K562 (cell line): ENCODE measurements around the gene ARHGAP32. TPM values are rescaled to one million over a fixed set of nuclear protein-coding genes. Genes with fewer than 3 reads are reported as not detected.

ENCODE experiments used
- ATAC-seq: fragments of 200-7000 bp; cut with Tn5 transposase; 3 replicates; pipeline ENCODE4 v1.9.1; 2020; ENCODE audit warnings: moderate library complexity
- BruUV-seq: library from RNA; stranded (reverse); fragments of 400-500 nt; replicated peaks from 2 replicates; lab custom pipeline; 2021; lab: Mats Ljungman, UMichigan
- CTCF ChIA-PET: fragments of 300-600 bp; formaldehyde crosslinking; extraction: SDS; loops from one replicate; lab custom pipeline; 2021; ENCODE audit warnings: low intra/inter-chr PET ratio; lab: Yijun Ruan, JAX
- POLR2A ChIA-PET: fragments of 300-600, 350-650 bp; sonication (Branson Sonifier 250); formaldehyde crosslinking; extraction: SDS; loops from one replicate; lab custom pipeline; 2021; ENCODE audit warnings: antibody characterized with exemption, inconsistent platforms; lab: Yijun Ruan, JAX
- DNase-seq, 4 experiments: peaks; one replicate each; pipeline versions ENCODE4 v3.0.0 to v3.0.0-alpha.2; 2011 to 2018; ENCODE audit warnings: low spot score in 3 of 4, mixed read lengths in 3 of 4; ENCODE audit errors: extremely low read depth in 1 of 4
- FAIRE-seq: peaks from 2 replicates; lab custom pipeline; 2011; peaks lifted over from hg19 to GRCh38; lab: Jason Lieb, UNC
- H2AFZ ChIP-seq: 2 replicates; pipeline ENCODE4 v1.6.0; 2011; ENCODE audit warnings: low read depth, low read length, control low read depth, inconsistent platforms
- H3K27ac ChIP-seq: fragments of 200-600 bp; 3 replicates; pipeline ENCODE4 v1.8.0; 2011; ENCODE audit warnings: low read depth, mild to moderate bottlenecking, control low read depth, inconsistent platforms, low read length, moderate library complexity, mixed read lengths; ENCODE audit errors: extremely low read depth
- H3K27me3 ChIP-seq, 2 experiments: fragments of 300-600 bp in 1 of 2; 2 replicates in 1 of 2; 3 replicates in 1 of 2; pipeline versions ENCODE4 v1.6.0 to v1.8.0; 2011; ENCODE audit warnings: inconsistent platforms in 2 of 2, low read length in 2 of 2, mild to moderate bottlenecking in 1 of 2, mixed read lengths in 1 of 2, moderate library complexity in 1 of 2; ENCODE audit not compliant: control insufficient read depth in 2 of 2, insufficient read depth in 2 of 2
- H3K36me3 ChIP-seq: fragments of 300-600 bp; 3 replicates; pipeline ENCODE4 v1.8.0; 2011; ENCODE audit warnings: mild to moderate bottlenecking, low read length, inconsistent platforms; ENCODE audit not compliant: control insufficient read depth, insufficient read depth
- H3K4me1 ChIP-seq, 2 experiments: fragments of 200-600 bp in 1 of 2; replicated peaks in 1 of 2; 2 replicates in 1 of 2; 3 replicates in 1 of 2; pipeline versions ENCODE4 v1.5.1 to v1.8.0; 2011; ENCODE audit warnings: inconsistent platforms in 2 of 2, low read length in 2 of 2, mild to moderate bottlenecking in 1 of 2, mixed read lengths in 1 of 2, moderate library complexity in 1 of 2; ENCODE audit not compliant: control insufficient read depth in 2 of 2, insufficient read depth in 2 of 2
- H3K4me2 ChIP-seq: 2 replicates; pipeline ENCODE4 v1.6.1; 2011; ENCODE audit warnings: low read length, control low read depth, inconsistent platforms, mixed read lengths; ENCODE audit not compliant: insufficient read depth
- H3K4me3 ChIP-seq: fragments of 200-600 bp; sonication (generic), shearing (Covaris generic); 2 replicates; pipeline ENCODE4 v1.5.1; 2016; ENCODE audit warnings: control low read depth, inconsistent platforms
- H3K79me2 ChIP-seq: fragments of 200-600 bp; 3 replicates; pipeline ENCODE4 v1.8.0; 2011; ENCODE audit warnings: low read length, inconsistent platforms; ENCODE audit not compliant: control insufficient read depth, insufficient read depth
- H3K9ac ChIP-seq, 2 experiments: 2 replicates each; pipeline versions ENCODE4 v1.6.0 to v1.6.1; 2011; ENCODE audit warnings: low read depth in 2 of 2, low read length in 2 of 2, control low read depth in 1 of 2, inconsistent platforms in 1 of 2, mild to moderate bottlenecking in 1 of 2, mixed read lengths in 1 of 2; ENCODE audit not compliant: insufficient read depth in 1 of 2
- H3K9me1 ChIP-seq: one replicate; pipeline ENCODE4 v1.6.0; 2011; ENCODE audit warnings: inconsistent platforms, mild to moderate bottlenecking, low read length, moderate library complexity; ENCODE audit not compliant: control insufficient read depth, insufficient read depth
- H3K9me3 ChIP-seq: replicated peaks from 2 replicates; pipeline ENCODE4 v1.5.1; 2011; ENCODE audit warnings: low read depth, low read length, inconsistent platforms; ENCODE audit not compliant: control insufficient read depth, insufficient read depth
- H4K20me1 ChIP-seq: replicated peaks from 2 replicates; pipeline ENCODE4 v1.6.1; 2011; ENCODE audit warnings: low read length, inconsistent platforms, mixed read lengths; ENCODE audit not compliant: control insufficient read depth, insufficient read depth
- FOXK1 ChIP-seq: sonication (generic); formaldehyde crosslinking; IDR thresholded peaks from 2 replicates; pipeline ENCODE4 v1.8.0; 2022; ENCODE audit warnings: missing genetic modification reagents, mild to moderate bottlenecking, borderline replicate concordance
- HDAC3 ChIP-seq: fragments of 450-650 bp; IDR thresholded peaks from 2 replicates; pipeline ENCODE4 v1.6.1; 2018; ENCODE audit warnings: borderline replicate concordance, mild to moderate bottlenecking, moderate library complexity; ENCODE audit not compliant: partially characterized antibody
- HMGN3 ChIP-seq: IDR thresholded peaks from 2 replicates; pipeline ENCODE4 v1.6.1; 2011; ENCODE audit warnings: borderline replicate concordance, low read depth, mild to moderate bottlenecking, mixed read lengths, low read length; ENCODE audit not compliant: insufficient read length; ENCODE audit errors: extremely low read depth
- JUND ChIP-seq, 2 experiments: IDR thresholded peaks; 2 replicates in 1 of 2; 3 replicates in 1 of 2; pipeline ENCODE4 v1.6.1; 2011; ENCODE audit warnings: borderline replicate concordance in 2 of 2, low read depth in 2 of 2, low read length in 2 of 2, improper control_type of control experiment in 1 of 2, missing biosample characterization in 1 of 2, missing genetic modification characterization in 1 of 2, missing genetic modification reagents in 1 of 2
- LCOR ChIP-seq: sonication (generic); formaldehyde crosslinking; IDR thresholded peaks from 2 replicates; pipeline ENCODE4 v1.8.0; 2022; ENCODE audit warnings: mild to moderate bottlenecking, missing genetic modification reagents
- PHTF2 ChIP-seq: fragments of 250-450 bp; sonication (Bioruptor Pico); IDR thresholded peaks from 2 replicates; pipeline ENCODE4 v1.5.0; 2021; ENCODE audit warnings: mild to moderate bottlenecking
- TEAD4 ChIP-seq, 2 experiments: sonication (generic) in 1 of 2; formaldehyde crosslinking in 1 of 2; IDR thresholded peaks; 2 replicates each; pipeline versions ENCODE4 v1.6.1 to v1.8.0; 2012 to 2022; ENCODE audit warnings: borderline replicate concordance in 1 of 2, inconsistent platforms in 1 of 2, low read length in 1 of 2, mild to moderate bottlenecking in 1 of 2, missing genetic modification reagents in 1 of 2
- WGBS: fragments of 100-300 bp; shearing (Covaris generic); methylation state at CpG from one replicate; pipeline ENCODE4 v1.1.6; 2016; ENCODE audit warnings: low coverage, mixed read lengths; ENCODE audit not compliant: insufficient coverage; ENCODE audit errors: missing lambda C conversion rate; 5-methylcytosine and 5-hydroxymethylcytosine counted together
- in situ Hi-C: fragments of 300-500 bp; cut with MboI; formaldehyde crosslinking; loops from 4 replicates; pipeline ENCODE4 v1.15.0; 2018; ENCODE audit warnings: inconsistent platforms, mixed read lengths
- intact Hi-C: fragments of 100-400 bp; cut with micrococcal nuclease; formaldehyde crosslinking; loops from 2 replicates; pipeline ENCODE4 v1.14.2; 2022
- polyA plus RNA-seq, 8 experiments: library from polyadenylated mRNA; depleted of rRNA in 4 of 8; stranded (reverse) in 5 of 8; unstranded in 3 of 8; fragments of >200 nt; fragmentation: Nextera tagmentation in 2 of 8; fragmentation: Illumina TruSeq in 1 of 8; extraction: Ambion mirVana in 2 of 8; extraction: Trizol in 1 of 8; gene quantifications; 2 replicates each; pipeline versions ENCODE4 v1.2.1 to v1.2.3, GENCODE V29; 2011 to 2014; ENCODE audit warnings: inconsistent platforms in 1 of 8, missing spikeins in 1 of 8
- total RNA-seq, 7 experiments: library from RNA; depleted of rRNA in 6 of 7; stranded (reverse); fragments of >200 nt in 6 of 7; fragmentation: Illumina TruSeq in 2 of 7; extraction: Trizol in 2 of 7; gene quantifications; 2 replicates each; pipeline versions ENCODE4 v1.2.1 to v1.2.3, GENCODE V29; 2011 to 2021; ENCODE audit warnings: low replicate concordance in 1 of 7
- TF ChIP-seq, protein P1 (sequence below): sonication (generic); formaldehyde crosslinking; IDR thresholded peaks from 2 replicates; pipeline ENCODE4 v1.8.1; 2023; ENCODE audit warnings: missing genetic modification reagents, mild to moderate bottlenecking, borderline replicate concordance
- TF ChIP-seq, protein P2 (sequence below): fragments of 250-450 bp; sonication (Bioruptor Pico); IDR thresholded peaks from 2 replicates; pipeline ENCODE4 v1.8.0; 2022; ENCODE audit warnings: inconsistent platforms
- TF ChIP-seq, protein P3 (sequence below): sonication (generic); IDR thresholded peaks from 2 replicates; pipeline ENCODE4 v1.6.1; 2016

Gene ARHGAP32
- total and polyA plus RNA-seq, 9 of the 15 experiments (the other 6 are each of a cell fraction or from before 2014, with no cell fraction given): 0.18 TPM; not detected in 8

DNA sequence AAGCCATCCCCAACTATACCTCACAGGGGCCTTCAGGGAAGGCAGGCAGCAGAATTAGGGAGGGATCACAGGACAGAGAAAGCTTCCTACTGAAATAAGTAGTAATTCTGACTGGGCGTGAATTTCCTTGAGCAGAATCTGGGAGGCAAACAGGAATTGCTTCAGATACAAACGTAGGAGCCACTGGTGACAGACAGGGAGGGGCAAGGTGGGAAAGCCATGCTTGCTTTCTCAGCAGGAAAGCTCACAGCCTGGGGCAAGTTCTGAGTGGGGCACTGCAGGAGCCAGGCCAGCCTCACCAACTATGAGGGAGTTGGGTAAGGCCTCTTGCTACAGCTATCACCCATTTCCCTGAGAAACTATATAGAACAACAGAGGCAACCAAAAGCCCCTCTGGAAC lies 43.6 kb downstream of the ARHGAP32 start:
- no TSS peak for BruUV-seq

More for the DNA sequence above, 43.6 kb downstream of the ARHGAP32 start:
- no peak overlapping the region for H3K4me3 ChIP-seq
- H3K36me3 ChIP-seq: no peaks in the 10 kb centered on the region
- ChIA-PET POLR2A (no interaction called here), CTCF (no interaction called here)
- no peaks in the 10 kb centered on the region for H3K9me3 ChIP-seq
- H3K79me2 ChIP-seq: no peaks in the 10 kb centered on the region
- H4K20me1 ChIP-seq: no peaks in the 10 kb centered on the region
- H3K9ac ChIP-seq: no peak overlapping the region
- intact Hi-C loops: no loop called here
- H3K27ac ChIP-seq: no peak overlapping the region
- no peak for DNase-seq
- ATAC-seq: no peak
- no peaks in the 10 kb centered on the region for H3K27me3 ChIP-seq
- no peak for FAIRE-seq
- no peak overlapping the region for H3K4me2 ChIP-seq
- in situ Hi-C loops: no loop called here
- no peak overlapping the region for H2AFZ ChIP-seq
- no peaks in the 10 kb centered on the region for H3K4me1 ChIP-seq
- TF ChIP-seq, protein P1, sequence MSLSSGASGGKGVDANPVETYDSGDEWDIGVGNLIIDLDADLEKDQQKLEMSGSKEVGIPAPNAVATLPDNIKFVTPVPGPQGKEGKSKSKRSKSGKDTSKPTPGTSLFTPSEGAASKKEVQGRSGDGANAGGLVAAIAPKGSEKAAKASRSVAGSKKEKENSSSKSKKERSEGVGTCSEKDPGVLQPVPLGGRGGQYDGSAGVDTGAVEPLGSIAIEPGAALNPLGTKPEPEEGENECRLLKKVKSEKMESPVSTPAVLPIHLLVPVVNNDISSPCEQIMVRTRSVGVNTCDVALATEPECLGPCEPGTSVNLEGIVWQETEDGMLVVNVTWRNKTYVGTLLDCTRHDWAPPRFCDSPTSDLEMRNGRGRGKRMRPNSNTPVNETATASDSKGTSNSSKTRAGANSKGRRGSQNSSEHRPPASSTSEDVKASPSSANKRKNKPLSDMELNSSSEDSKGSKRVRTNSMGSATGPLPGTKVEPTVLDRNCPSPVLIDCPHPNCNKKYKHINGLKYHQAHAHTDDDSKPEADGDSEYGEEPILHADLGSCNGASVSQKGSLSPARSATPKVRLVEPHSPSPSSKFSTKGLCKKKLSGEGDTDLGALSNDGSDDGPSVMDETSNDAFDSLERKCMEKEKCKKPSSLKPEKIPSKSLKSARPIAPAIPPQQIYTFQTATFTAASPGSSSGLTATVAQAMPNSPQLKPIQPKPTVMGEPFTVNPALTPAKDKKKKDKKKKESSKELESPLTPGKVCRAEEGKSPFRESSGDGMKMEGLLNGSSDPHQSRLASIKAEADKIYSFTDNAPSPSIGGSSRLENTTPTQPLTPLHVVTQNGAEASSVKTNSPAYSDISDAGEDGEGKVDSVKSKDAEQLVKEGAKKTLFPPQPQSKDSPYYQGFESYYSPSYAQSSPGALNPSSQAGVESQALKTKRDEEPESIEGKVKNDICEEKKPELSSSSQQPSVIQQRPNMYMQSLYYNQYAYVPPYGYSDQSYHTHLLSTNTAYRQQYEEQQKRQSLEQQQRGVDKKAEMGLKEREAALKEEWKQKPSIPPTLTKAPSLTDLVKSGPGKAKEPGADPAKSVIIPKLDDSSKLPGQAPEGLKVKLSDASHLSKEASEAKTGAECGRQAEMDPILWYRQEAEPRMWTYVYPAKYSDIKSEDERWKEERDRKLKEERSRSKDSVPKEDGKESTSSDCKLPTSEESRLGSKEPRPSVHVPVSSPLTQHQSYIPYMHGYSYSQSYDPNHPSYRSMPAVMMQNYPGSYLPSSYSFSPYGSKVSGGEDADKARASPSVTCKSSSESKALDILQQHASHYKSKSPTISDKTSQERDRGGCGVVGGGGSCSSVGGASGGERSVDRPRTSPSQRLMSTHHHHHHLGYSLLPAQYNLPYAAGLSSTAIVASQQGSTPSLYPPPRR (CRISPR knock-in tag): no peak
- TF ChIP-seq HDAC3 (no peak), HMGN3 (no peak), FOXK1 (CRISPR knock-in tag) (no peak), JUND (IDR thresholded peaks at IDR 0.05; ENCODE audit: borderline replicate concordance, low read depth, low read length) (no peak), JUND (tag; IDR thresholded peaks at IDR 0.05; ENCODE audit: borderline replicate concordance, low read depth, low read length) (no peak), TEAD4 (IDR thresholded peaks at IDR 0.05; ENCODE audit: low read length) (no peak), TEAD4 (CRISPR knock-in tag; IDR thresholded peaks at IDR 0.05; ENCODE audit: borderline replicate concordance) (no peak), LCOR (CRISPR knock-in tag) (no peak), PHTF2 (CRISPR knock-in tag) (no peak)
- TF ChIP-seq, protein P2, sequence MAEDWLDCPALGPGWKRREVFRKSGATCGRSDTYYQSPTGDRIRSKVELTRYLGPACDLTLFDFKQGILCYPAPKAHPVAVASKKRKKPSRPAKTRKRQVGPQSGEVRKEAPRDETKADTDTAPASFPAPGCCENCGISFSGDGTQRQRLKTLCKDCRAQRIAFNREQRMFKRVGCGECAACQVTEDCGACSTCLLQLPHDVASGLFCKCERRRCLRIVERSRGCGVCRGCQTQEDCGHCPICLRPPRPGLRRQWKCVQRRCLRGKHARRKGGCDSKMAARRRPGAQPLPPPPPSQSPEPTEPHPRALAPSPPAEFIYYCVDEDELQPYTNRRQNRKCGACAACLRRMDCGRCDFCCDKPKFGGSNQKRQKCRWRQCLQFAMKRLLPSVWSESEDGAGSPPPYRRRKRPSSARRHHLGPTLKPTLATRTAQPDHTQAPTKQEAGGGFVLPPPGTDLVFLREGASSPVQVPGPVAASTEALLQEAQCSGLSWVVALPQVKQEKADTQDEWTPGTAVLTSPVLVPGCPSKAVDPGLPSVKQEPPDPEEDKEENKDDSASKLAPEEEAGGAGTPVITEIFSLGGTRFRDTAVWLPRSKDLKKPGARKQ: no peak
- TF ChIP-seq, protein P3, sequence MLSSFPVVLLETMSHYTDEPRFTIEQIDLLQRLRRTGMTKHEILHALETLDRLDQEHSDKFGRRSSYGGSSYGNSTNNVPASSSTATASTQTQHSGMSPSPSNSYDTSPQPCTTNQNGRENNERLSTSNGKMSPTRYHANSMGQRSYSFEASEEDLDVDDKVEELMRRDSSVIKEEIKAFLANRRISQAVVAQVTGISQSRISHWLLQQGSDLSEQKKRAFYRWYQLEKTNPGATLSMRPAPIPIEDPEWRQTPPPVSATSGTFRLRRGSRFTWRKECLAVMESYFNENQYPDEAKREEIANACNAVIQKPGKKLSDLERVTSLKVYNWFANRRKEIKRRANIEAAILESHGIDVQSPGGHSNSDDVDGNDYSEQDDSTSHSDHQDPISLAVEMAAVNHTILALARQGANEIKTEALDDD: no peak
- H3K9me1 ChIP-seq: no peaks in the 10 kb centered on the region
- WGBS: 4% methylated on average over 2 of the region's 2 CpGs
